Thoracic aorta (tissue), 2 donors: Measurements from ENCODE around the gene CUX1. TPM values are rescaled to one million over a fixed set of nuclear protein-coding genes. Genes with fewer than 3 reads are reported as not detected.

Experiments used
- ATAC-seq: fragments of 150-250 bp; one replicate; pipeline ENCODE4 v1.8.0; 2017; ENCODE audit warnings: low read depth; ENCODE audit not compliant: insufficient number of reproducible peaks, low FRiP score
- DNase-seq: peaks from one replicate; pipeline ENCODE4 v3.0.0-alpha.2; 2020; ENCODE audit warnings: low spot score
- H3K27ac ChIP-seq, 2 donors: fragments of 200-600 bp; sonication (generic); 1 replicate in 1 of 2; 2 replicates in 1 of 2; pipeline ENCODE4 v1.5.1; 2016; ENCODE audit warnings: mild to moderate bottlenecking in 2 of 2, moderate library complexity in 2 of 2
- H3K27me3 ChIP-seq: fragments of 200-600 bp; sonication (generic); replicated peaks from 2 replicates; pipeline ENCODE4 v1.6.0; 2016; ENCODE audit warnings: mild to moderate bottlenecking; ENCODE audit not compliant: insufficient read depth
- H3K36me3 ChIP-seq: fragments of 200-600 bp; sonication (generic); one replicate; pipeline ENCODE4 v1.5.1; 2016
- H3K4me1 ChIP-seq, 2 donors: fragments of 200-600 bp; sonication (generic); 1 replicate in 1 of 2; 2 replicates in 1 of 2; pipeline versions ENCODE4 v1.5.1 to v1.6.0; 2016; ENCODE audit warnings: low read depth in 2 of 2, mild to moderate bottlenecking in 1 of 2; ENCODE audit not compliant: control insufficient read depth in 1 of 2
- H3K4me3 ChIP-seq: fragments of 200-600 bp; sonication (generic); 2 replicates; pipeline ENCODE4 v1.5.1; 2016; ENCODE audit warnings: mild to moderate bottlenecking
- H3K9me3 ChIP-seq: fragments of 200-600 bp; sonication (generic); 2 replicates; pipeline ENCODE4 v1.5.1; 2016
- CTCF ChIP-seq: fragments of 200-600 bp; sonication (generic); IDR thresholded peaks from one replicate; pipeline ENCODE4 v1.5.1; 2019; ENCODE audit warnings: antibody characterized with exemption
- total RNA-seq, 2 donors: library from RNA; depleted of rRNA; stranded (reverse); fragments of >200 nt; gene quantifications; one replicate each; pipeline versions ENCODE4 v1.1.0 to v1.2.3, GENCODE V29; 2016

CUX1 gene
- total RNA-seq, 2 donors from 2014 or later = 85.0 to 179 TPM

- no peaks in the 10 kb centered on the region for H3K27me3 ChIP-seq
- H3K9me3 ChIP-seq = no peaks in the 10 kb centered on the region
- no peak overlapping the region for H3K27ac ChIP-seq
- no peaks in the 10 kb centered on the region for H3K36me3 ChIP-seq
- H3K4me3 ChIP-seq = no peak overlapping the region
- peaks cover 0 to 5% of the 10 kb centered on the region in 2 donors for H3K4me1 ChIP-seq
- TF ChIP-seq CTCF = no peak
- no peak for DNase-seq
- ATAC-seq = no peak
Observed at GRCh38 chr7:102063690-102064180, 246.3 kb downstream of the CUX1 start.

DNA sequence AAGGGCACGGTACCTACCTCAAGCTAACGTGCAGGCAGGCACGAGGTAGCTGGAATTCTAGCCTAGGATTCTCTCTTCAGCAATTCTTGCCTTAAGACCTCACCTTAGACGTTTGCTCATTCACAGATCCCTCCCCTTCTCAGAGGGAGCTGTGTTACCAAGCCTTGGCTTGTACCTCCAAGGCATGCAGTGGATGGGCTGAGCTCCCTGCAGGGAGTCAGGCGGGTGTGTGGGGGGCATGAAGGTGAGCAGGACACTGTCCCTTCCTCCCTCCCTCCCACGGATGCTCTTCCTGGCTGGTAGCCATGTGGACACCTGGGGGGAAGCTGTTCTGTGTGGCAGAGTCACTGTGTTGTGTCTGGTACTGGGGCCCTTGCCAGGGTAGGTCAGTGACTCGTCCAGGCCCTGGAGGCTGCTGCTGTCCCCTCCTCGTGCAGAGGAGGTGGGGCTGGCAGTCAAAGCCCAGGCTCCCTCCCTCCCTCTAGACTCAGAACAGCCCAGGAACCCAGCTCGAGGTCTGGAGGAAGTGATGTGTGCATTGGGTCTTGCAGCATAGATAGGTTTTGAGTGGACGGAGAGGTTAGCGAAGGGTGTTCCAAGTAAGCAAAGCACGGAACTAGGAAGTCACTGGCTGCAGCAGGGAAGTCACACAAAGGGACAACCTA, 247.1 kb downstream of the CUX1 start:
- peaks cover 5% of the 10 kb centered on the region for H3K36me3 ChIP-seq
- TF ChIP-seq CTCF = no peak
- ATAC-seq = no peak
- DNase-seq = no peak
- H3K4me1 ChIP-seq = peaks cover 0 to 5% of the 10 kb centered on the region in 2 donors
- no peaks in the 10 kb centered on the region for H3K27me3 ChIP-seq
- no peaks in the 10 kb centered on the region for H3K9me3 ChIP-seq
- H3K4me3 ChIP-seq = no peak overlapping the region
- no peak overlapping the region for H3K27ac ChIP-seq

- no peak overlapping the region for H3K27ac ChIP-seq
- no peaks in the 10 kb centered on the region for H3K9me3 ChIP-seq
- DNase-seq = no peak
- H3K27me3 ChIP-seq = no peaks in the 10 kb centered on the region
- no peak overlapping the region for H3K4me3 ChIP-seq
- TF ChIP-seq CTCF = no peak
- H3K4me1 ChIP-seq = peaks cover 0 to 5% of the 10 kb centered on the region in 2 donors
- H3K36me3 ChIP-seq = peaks cover 5% of the 10 kb centered on the region
- no peak for ATAC-seq
Observed at GRCh38 chr7:102065226-102065625, 247.8 kb downstream of the CUX1 start.

DNA sequence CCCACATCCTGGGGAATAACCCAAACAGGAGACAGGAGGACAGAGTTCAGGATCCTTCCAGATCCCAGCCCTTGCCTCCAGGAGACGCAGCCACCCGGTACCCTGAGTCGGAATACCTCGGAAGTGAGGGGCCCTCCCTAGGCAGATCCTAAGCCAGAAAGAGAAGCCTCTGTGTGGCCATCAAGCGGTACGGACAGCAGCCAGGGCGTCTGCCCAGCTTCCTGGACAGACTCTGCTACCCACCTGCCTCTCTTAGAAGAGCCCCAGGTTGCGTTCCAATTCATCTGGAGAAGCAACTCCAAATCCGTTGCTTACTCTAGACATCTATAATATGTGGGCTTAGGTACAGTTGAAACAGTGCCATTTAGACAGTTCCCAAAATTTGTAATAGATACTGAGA, 249.1 kb downstream of the CUX1 start:
- no peak for TF ChIP-seq CTCF
- DNase-seq = no peak
- ATAC-seq = no peak

GRCh38 chr7:102068846-102069245, 251.4 kb downstream of the CUX1 start:
- ATAC-seq = no peak
- TF ChIP-seq CTCF = no peak
- no peak for DNase-seq

More for the DNA sequence above, 249.1 kb downstream of the CUX1 start:
- Histone ChIP-seq H3K27me3 (no peaks in the 10 kb centered on the region), H3K9me3 (no peaks in the 10 kb centered on the region), H3K36me3 (peaks cover 6% of the 10 kb centered on the region), H3K4me3 (no peak overlapping the region), H3K27ac (no peak overlapping the region), H3K4me1 (peaks cover 0 to 5% of the 10 kb centered on the region in 2 donors)

More at GRCh38 chr7:102068846-102069245, 251.4 kb downstream of the CUX1 start:
- Histone ChIP-seq H3K4me1 (peaks cover 0 to 5% of the 10 kb centered on the region in 2 donors), H3K36me3 (peaks cover 13% of the 10 kb centered on the region), H3K27me3 (no peaks in the 10 kb centered on the region), H3K9me3 (no peaks in the 10 kb centered on the region), H3K27ac (no peak overlapping the region), H3K4me3 (no peak overlapping the region)
